ENCODE measurements around the gene HS3ST5. TPM values are rescaled to one million over a fixed set of nuclear protein-coding genes. Genes with fewer than 3 reads are reported as not detected.

The HS3ST5 gene
- total RNA-seq, 2 experiments from 2014 or later = not detected

DNA sequence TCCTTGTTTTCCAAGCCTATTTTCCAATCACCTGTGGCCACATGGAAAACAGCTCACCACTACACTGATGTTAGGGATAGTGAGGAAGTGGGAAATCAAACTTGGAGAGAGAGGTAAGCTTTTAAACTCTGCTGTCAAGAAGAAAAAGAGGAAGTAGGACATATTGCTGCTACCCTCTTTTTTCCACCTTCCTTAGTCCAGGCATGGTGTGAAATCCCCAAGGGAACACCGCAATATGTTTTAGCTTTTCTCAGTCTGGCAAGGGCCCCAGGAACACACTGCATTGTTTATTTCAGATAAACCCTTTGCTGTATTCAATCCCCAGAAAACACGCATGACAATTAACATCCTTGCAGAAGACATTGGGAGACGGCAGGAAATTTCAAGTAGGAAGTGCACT lies 61.3 kb downstream of the HS3ST5 start:
- intact Hi-C loops (cut with micrococcal nuclease) = no loop called here
- H3K36me3 Mint-ChIP-seq (ENCODE audit: low read depth) = no peaks in the 10 kb centered on the region
- H3K27ac Mint-ChIP-seq = no peak overlapping the region
- no peak overlapping the region for H3K4me3 Mint-ChIP-seq
- no peak for ATAC-seq
- H3K9me3 Mint-ChIP-seq = no peaks in the 10 kb centered on the region
- no peak for DNase-seq
- no peaks in the 10 kb centered on the region for H3K4me1 Mint-ChIP-seq (ENCODE audit: low read depth)
- TF ChIP-seq, protein P1, sequence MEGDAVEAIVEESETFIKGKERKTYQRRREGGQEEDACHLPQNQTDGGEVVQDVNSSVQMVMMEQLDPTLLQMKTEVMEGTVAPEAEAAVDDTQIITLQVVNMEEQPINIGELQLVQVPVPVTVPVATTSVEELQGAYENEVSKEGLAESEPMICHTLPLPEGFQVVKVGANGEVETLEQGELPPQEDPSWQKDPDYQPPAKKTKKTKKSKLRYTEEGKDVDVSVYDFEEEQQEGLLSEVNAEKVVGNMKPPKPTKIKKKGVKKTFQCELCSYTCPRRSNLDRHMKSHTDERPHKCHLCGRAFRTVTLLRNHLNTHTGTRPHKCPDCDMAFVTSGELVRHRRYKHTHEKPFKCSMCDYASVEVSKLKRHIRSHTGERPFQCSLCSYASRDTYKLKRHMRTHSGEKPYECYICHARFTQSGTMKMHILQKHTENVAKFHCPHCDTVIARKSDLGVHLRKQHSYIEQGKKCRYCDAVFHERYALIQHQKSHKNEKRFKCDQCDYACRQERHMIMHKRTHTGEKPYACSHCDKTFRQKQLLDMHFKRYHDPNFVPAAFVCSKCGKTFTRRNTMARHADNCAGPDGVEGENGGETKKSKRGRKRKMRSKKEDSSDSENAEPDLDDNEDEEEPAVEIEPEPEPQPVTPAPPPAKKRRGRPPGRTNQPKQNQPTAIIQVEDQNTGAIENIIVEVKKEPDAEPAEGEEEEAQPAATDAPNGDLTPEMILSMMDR (IDR thresholded peaks at IDR 0.05) = no peak
- ChIA-PET CTCF (no interaction called here), POLR2A (no interaction called here)
- H3K27me3 Mint-ChIP-seq = peaks cover 1% of the 10 kb centered on the region

DNA sequence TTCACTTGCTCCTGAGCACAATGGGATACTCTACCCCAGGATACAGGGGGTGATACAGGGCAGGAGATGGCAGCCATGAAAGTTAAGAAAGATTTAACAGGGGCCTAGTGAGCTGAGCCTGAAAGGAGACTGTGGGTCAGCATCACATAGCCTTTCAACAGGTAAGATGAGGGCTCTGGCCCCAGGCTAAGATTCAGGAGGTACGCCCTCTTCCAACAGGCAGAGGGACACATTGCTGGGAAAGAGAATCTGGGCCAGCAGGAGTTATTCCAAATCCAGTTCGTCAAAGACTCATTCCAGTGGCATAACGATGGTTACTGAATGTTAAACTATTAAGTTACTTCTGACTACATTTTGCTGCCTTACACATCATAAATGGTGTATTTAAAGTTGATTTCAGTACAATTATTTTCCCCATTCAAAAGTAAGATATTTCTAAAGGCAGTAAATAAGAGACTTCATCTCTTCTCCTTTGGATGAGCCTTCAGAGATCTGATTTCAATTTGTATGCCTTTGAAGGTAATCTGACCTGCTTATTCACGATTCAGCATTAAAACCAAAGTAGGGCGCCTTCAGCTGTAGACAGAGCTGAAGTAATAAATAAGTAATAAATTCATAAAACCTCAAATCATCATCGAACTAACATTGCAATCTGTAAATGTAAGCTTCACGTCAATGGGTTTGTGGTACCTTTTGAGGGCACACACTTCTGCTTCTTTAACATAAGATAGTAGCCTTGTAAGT lies 62.4 kb downstream of the HS3ST5 start:
- Mint-ChIP-seq H3K27ac (no peak overlapping the region), H3K36me3 (ENCODE audit: low read depth) (no peaks in the 10 kb centered on the region), H3K9me3 (no peaks in the 10 kb centered on the region), H3K4me3 (no peak overlapping the region), H3K4me1 (ENCODE audit: low read depth) (no peaks in the 10 kb centered on the region), H3K27me3 (peaks cover 1% of the 10 kb centered on the region)
- intact Hi-C loops (cut with micrococcal nuclease) = no loop called here
- no peak for ATAC-seq
- TF ChIP-seq, protein P1 (IDR thresholded peaks at IDR 0.05) = no peak
- POLR2A ChIA-PET = no interaction called here
- CTCF ChIA-PET = interaction anchor here (0.8 kb wide), 1 partner anchor 11 kb away, joined by 3 read pairs; no protein-coding TSS in a partner anchor
- DNase-seq = no peak

DNA sequence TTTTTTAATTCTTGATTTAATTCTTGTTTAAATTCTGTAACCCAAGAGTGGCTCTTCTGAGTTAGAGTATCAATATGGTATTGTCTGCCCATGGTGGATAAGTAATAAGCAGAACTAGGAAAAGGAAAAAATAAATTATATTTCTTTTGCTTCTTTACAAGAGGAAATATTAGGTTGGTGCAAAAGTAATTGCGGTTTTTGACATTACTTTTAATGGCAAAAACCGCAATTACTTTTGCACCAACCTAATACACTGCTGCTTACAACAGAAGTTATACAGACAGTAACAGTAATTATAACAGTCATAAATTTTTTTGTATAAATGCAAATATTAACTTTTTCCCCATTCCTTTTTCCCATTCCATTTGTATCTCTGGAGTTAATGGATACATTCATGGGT lies 65.6 kb downstream of the HS3ST5 start:
- no peak overlapping the region for H3K27ac Mint-ChIP-seq
- ChIA-PET POLR2A (no interaction called here), CTCF (no interaction called here)
- H3K4me1 Mint-ChIP-seq (ENCODE audit: low read depth) = no peaks in the 10 kb centered on the region
- no peaks in the 10 kb centered on the region for H3K27me3 Mint-ChIP-seq
- no peak for ATAC-seq
- TF ChIP-seq, protein P1 (IDR thresholded peaks at IDR 0.05) = no peak
- no peak overlapping the region for H3K4me3 Mint-ChIP-seq
- intact Hi-C loops (cut with micrococcal nuclease) = no loop called here
- no peaks in the 10 kb centered on the region for H3K9me3 Mint-ChIP-seq
- H3K36me3 Mint-ChIP-seq (ENCODE audit: low read depth) = no peaks in the 10 kb centered on the region
- DNase-seq = no peak

DNA sequence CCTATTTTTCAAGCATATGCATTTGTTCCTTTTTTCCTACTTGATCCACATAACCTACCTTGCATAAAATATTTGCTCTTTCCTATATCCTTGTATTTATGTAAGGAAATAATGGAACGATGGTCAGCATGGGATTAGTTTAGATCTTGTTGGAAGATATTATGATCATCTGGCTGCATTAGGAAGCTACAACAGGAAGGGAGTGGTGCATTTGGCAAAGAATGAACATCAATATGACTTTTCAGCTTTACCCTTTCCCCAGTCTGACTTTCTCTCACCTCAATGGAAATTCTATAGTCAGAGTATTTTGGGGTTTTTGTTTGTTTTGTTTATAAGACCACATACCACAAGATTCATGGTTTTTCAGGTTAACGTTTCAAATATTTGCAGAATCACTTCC lies 66.0 kb downstream of the HS3ST5 start:
- ChIA-PET CTCF (no interaction called here), POLR2A (no interaction called here)
- DNase-seq (no peak), ATAC-seq (no peak)
- intact Hi-C loops (cut with micrococcal nuclease) = no loop called here
- Mint-ChIP-seq H3K27ac (no peak overlapping the region), H3K27me3 (no peaks in the 10 kb centered on the region), H3K4me1 (ENCODE audit: low read depth) (no peaks in the 10 kb centered on the region), H3K9me3 (no peaks in the 10 kb centered on the region), H3K4me3 (no peak overlapping the region), H3K36me3 (ENCODE audit: low read depth) (no peaks in the 10 kb centered on the region)
- TF ChIP-seq, protein P1 (IDR thresholded peaks at IDR 0.05) = no peak

DNA sequence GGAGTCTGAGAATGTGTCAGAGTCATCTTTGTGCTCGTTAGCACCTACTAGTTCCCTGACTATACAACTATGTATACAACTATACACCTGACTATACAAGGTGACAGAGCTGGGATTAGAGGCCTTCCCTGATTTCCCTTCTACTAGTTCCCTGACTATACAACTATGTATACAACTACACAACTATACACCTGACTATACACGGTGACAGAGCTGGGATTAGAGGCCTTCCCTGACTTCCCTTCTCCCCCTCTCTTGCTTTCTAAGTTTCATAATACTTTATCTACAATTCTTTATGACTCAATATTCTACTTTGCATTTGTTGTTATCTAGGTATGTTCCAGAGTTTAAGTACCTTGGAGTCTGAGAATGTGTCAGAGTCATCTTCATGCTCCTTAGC lies 68.0 kb downstream of the HS3ST5 start:
- TF ChIP-seq, protein P1 (IDR thresholded peaks at IDR 0.05) = no peak
- no peaks in the 10 kb centered on the region for H3K36me3 Mint-ChIP-seq (ENCODE audit: low read depth)
- H3K27me3 Mint-ChIP-seq = no peaks in the 10 kb centered on the region
- ATAC-seq (no peak), DNase-seq (no peak)
- CTCF ChIA-PET = no interaction called here
- H3K27ac Mint-ChIP-seq = no peak overlapping the region
- no peaks in the 10 kb centered on the region for H3K4me1 Mint-ChIP-seq (ENCODE audit: low read depth)
- H3K4me3 Mint-ChIP-seq = no peak overlapping the region
- intact Hi-C loops (cut with micrococcal nuclease) = no loop called here
- POLR2A ChIA-PET = no interaction called here
- H3K9me3 Mint-ChIP-seq = no peaks in the 10 kb centered on the region

Measured in activated CD8-positive, alpha-beta T cell treated with anti-CD3 and anti-CD28 coated beads for 36 hours (primary cell).